SK-N-SH (cell line): ENCODE results near the gene EXOC2. TPM values are rescaled to one million over a fixed set of nuclear protein-coding genes. Genes with fewer than 3 reads are reported as not detected.

Experiments used
- CTCF ChIA-PET: fragments of 300-600, 350-600 bp; formaldehyde crosslinking; extraction: SDS; loops from one replicate; lab custom pipeline; 2021; lab: Yijun Ruan, JAX
- POLR2A ChIA-PET: fragments of 350-600 bp; sonication (Branson Sonifier 250); formaldehyde crosslinking; extraction: SDS; loops from one replicate; lab custom pipeline; 2020; ENCODE audit warnings: antibody characterized with exemption, inconsistent platforms; lab: Yijun Ruan, JAX
- DNase-seq: peaks from one replicate; pipeline ENCODE4 v3.0.0; 2012
- H2AFZ ChIP-seq: fragments of 200-600 bp; sonication (generic); 2 replicates; pipeline ENCODE4 v1.8.1; 2016; ENCODE audit warnings: antibody characterized with exemption, mild to moderate bottlenecking, low read depth
- H3F3A ChIP-seq: fragments of 200-600 bp; sonication (generic); replicated peaks from 2 replicates; pipeline ENCODE3; 2016; ENCODE audit warnings: antibody characterized with exemption, mild to moderate bottlenecking; ENCODE audit not compliant: insufficient read depth
- H3K27ac ChIP-seq, 2 experiments: fragments of 200-500 bp in 1 of 2; fragments of 200-600 bp in 1 of 2; sonication (Bioruptor generic) in 1 of 2; sonication (generic), shearing (Covaris generic) in 1 of 2; 2 replicates each; pipeline versions ENCODE4 v1.5.1 to v1.6.1; 2014 to 2016; ENCODE audit warnings: low read depth in 2 of 2, inconsistent platforms in 1 of 2, low read length in 1 of 2, mild to moderate bottlenecking in 1 of 2, mixed read lengths in 1 of 2
- H3K27me3 ChIP-seq: fragments of 200-600 bp; sonication (generic), shearing (Covaris generic); 2 replicates; pipeline ENCODE4 v1.6.1; 2016; ENCODE audit warnings: mixed run types; ENCODE audit not compliant: insufficient read depth
- H3K36me3 ChIP-seq, 2 experiments: fragments of 200-500 bp in 1 of 2; fragments of 200-600 bp in 1 of 2; sonication (Bioruptor generic) in 1 of 2; sonication (generic) in 1 of 2; replicated peaks in 1 of 2; 2 replicates each; pipeline versions ENCODE3 to v1.5.1; 2014 to 2016; ENCODE audit warnings: low read length in 1 of 2, mild to moderate bottlenecking in 1 of 2; ENCODE audit not compliant: insufficient read depth in 2 of 2, control insufficient read depth in 1 of 2
- H3K4me1 ChIP-seq, 2 experiments: fragments of 200-500 bp in 1 of 2; fragments of 200-600 bp in 1 of 2; sonication (Bioruptor generic) in 1 of 2; sonication (generic), shearing (Covaris generic) in 1 of 2; 2 replicates each; pipeline versions ENCODE4 v1.5.1 to v1.6.1; 2014 to 2016; ENCODE audit warnings: low read depth in 1 of 2, low read length in 1 of 2, mixed run types in 1 of 2; ENCODE audit not compliant: insufficient read depth in 2 of 2, control insufficient read depth in 1 of 2
- H3K4me2 ChIP-seq: fragments of 200-600 bp; sonication (generic), shearing (Covaris generic); 2 replicates; pipeline ENCODE4 v1.6.1; 2017; ENCODE audit warnings: mixed run types
- H3K4me3 ChIP-seq, 2 experiments: fragments of 200-500 bp in 1 of 2; fragments of 200-600 bp in 1 of 2; sonication (Bioruptor generic) in 1 of 2; sonication (generic), shearing (Covaris generic) in 1 of 2; 2 replicates each; pipeline versions ENCODE4 v1.5.1 to v1.8.1; 2014 to 2016; ENCODE audit warnings: low read depth in 2 of 2, inconsistent platforms in 1 of 2, low read length in 1 of 2, mild to moderate bottlenecking in 1 of 2, mixed read lengths in 1 of 2, moderate library complexity in 1 of 2
- H3K79me2 ChIP-seq: fragments of 200-600 bp; sonication (generic); 2 replicates; pipeline ENCODE4 v1.8.1; 2017; ENCODE audit warnings: mild to moderate bottlenecking; ENCODE audit not compliant: insufficient read depth
- H3K9ac ChIP-seq: fragments of 200-600 bp; sonication (generic); 2 replicates; pipeline ENCODE4 v1.6.1; 2017; ENCODE audit warnings: mixed run types
- H3K9me2 ChIP-seq: fragments of 200-600 bp; sonication (generic); 2 replicates; pipeline ENCODE4 v1.6.1; 2017; ENCODE audit warnings: mixed run types
- H3K9me3 ChIP-seq: fragments of 200-600 bp; sonication (generic); 2 replicates; pipeline ENCODE4 v1.6.1; 2017; ENCODE audit warnings: mixed run types, mild to moderate bottlenecking, moderate library complexity
- H4K20me1 ChIP-seq: fragments of 200-600 bp; sonication (generic); 2 replicates; pipeline ENCODE4 v1.6.1; 2017; ENCODE audit warnings: mild to moderate bottlenecking, mixed run types; ENCODE audit not compliant: insufficient read depth
- FOXJ3 ChIP-seq: sonication (generic); formaldehyde crosslinking; IDR thresholded peaks from 2 replicates; pipeline ENCODE4 v1.5.1; 2020; ENCODE audit warnings: mild to moderate bottlenecking, missing genetic modification reagents
- GABPA ChIP-seq: IDR thresholded peaks from 2 replicates; pipeline ENCODE4 v1.4.0; 2012; ENCODE audit warnings: low read depth, mild to moderate bottlenecking
- IRF3 ChIP-seq: fragments of 150-350 bp; IDR thresholded peaks from 2 replicates; pipeline ENCODE4 v1.6.1; 2016; ENCODE audit warnings: mild to moderate bottlenecking, low read depth, low read length
- PBX3 ChIP-seq: IDR thresholded peaks from 2 replicates; pipeline ENCODE4; 2012
- POLR2AphosphoS5 ChIP-seq: IDR thresholded peaks from 2 replicates; pipeline ENCODE4 v1.6.1; 2012; ENCODE audit warnings: low read depth, low read length
- RAD21 ChIP-seq: IDR thresholded peaks from 2 replicates; pipeline ENCODE4 v1.6.1; 2012; ENCODE audit warnings: mild to moderate bottlenecking, low read length
- RXRA ChIP-seq: IDR thresholded peaks from 2 replicates; pipeline ENCODE4 v1.4.0; 2012; ENCODE audit warnings: low read depth, mild to moderate bottlenecking, borderline replicate concordance
- TEAD4 ChIP-seq: IDR thresholded peaks from 2 replicates; pipeline ENCODE4 v1.4.0; 2012; ENCODE audit warnings: mild to moderate bottlenecking, borderline replicate concordance; ENCODE audit not compliant: insufficient read depth
- USF1 ChIP-seq: IDR thresholded peaks from 2 replicates; pipeline ENCODE4 v1.4.0; 2012; ENCODE audit warnings: low read depth, borderline replicate concordance
- WGBS: methylation state at CpG from one replicate; pipeline ENCODE4 v1.1.6; 2017; ENCODE audit warnings: low lambda C conversion rate; 5-methylcytosine and 5-hydroxymethylcytosine counted together
- polyA plus RNA-seq, 3 experiments: library from polyadenylated mRNA; depleted of rRNA; stranded (reverse); fragments of >200 nt; gene quantifications; 2 replicates each; pipeline ENCODE4 v1.2.3, GENCODE V29; 2012

The EXOC2 gene
- polyA plus RNA-seq, 1 of the 3 experiments (the other 2 are of a cell fraction): 10.6 TPM

GRCh38 chr6:489762-490161 is 203.2 kb downstream of the EXOC2 start:
- Histone ChIP-seq H3F3A (no peaks in the 10 kb centered on the region), H3K36me3 (peaks cover 8 to 39% of the 10 kb centered on the region in 2 experiments), H3K4me1 (no peaks in the 10 kb centered on the region), H3K4me2 (no peak overlapping the region), H3K27me3 (no peaks in the 10 kb centered on the region), H2AFZ (no peak overlapping the region), H3K27ac (no peak overlapping the region), H4K20me1 (no peaks in the 10 kb centered on the region), H3K9me3 (no peaks in the 10 kb centered on the region), H3K9ac (no peak overlapping the region), H3K4me3 (no peak overlapping the region), H3K9me2 (no peaks in the 10 kb centered on the region), H3K79me2 (no peaks in the 10 kb centered on the region)
- TF ChIP-seq RXRA (no peak), PBX3 (no peak), GABPA (no peak), POLR2AphosphoS5 (no peak), FOXJ3 (CRISPR knock-in tag) (no peak), USF1 (no peak)
- POLR2A ChIA-PET: no interaction called here
- CTCF ChIA-PET: no interaction called here
- no peak for DNase-seq
- WGBS: 96% methylated on average over 11 of the region's 11 CpGs

- CTCF ChIA-PET: no interaction called here
- 92% methylated on average over 4 of the region's 4 CpGs for WGBS
Observed at GRCh38 chr6:489001-489400, 203.9 kb downstream of the EXOC2 start.

More at GRCh38 chr6:489001-489400, 203.9 kb downstream of the EXOC2 start:
- H2AFZ ChIP-seq: no peak overlapping the region
- H3K4me3 ChIP-seq: no peak overlapping the region
- no peaks in the 10 kb centered on the region for H3K79me2 ChIP-seq
- H3K4me1 ChIP-seq: no peaks in the 10 kb centered on the region
- no peaks in the 10 kb centered on the region for H3F3A ChIP-seq
- H3K36me3 ChIP-seq: peaks cover 8 to 45% of the 10 kb centered on the region in 2 experiments
- H3K4me2 ChIP-seq: no peak overlapping the region
- no peak overlapping the region for H3K27ac ChIP-seq
- no peaks in the 10 kb centered on the region for H3K9me2 ChIP-seq
- TF ChIP-seq TEAD4 (no peak), IRF3 (no peak), RAD21 (no peak)
- H4K20me1 ChIP-seq: no peaks in the 10 kb centered on the region
- POLR2A ChIA-PET: no interaction called here
- H3K27me3 ChIP-seq: no peaks in the 10 kb centered on the region
- DNase-seq: no peak
- no peaks in the 10 kb centered on the region for H3K9me3 ChIP-seq
- H3K9ac ChIP-seq: no peak overlapping the region
